IPS-20b (cell line): ENCODE data around the gene ZNF658.
"Not testable (repeated sequence)": the region's sequence is repeated elsewhere in the genome, so short reads cannot be mapped to it uniquely, and the experiment has no call there.

Experiments used
- H3K27ac ChIP-seq: one replicate; pipeline ENCODE4 v1.5.1; 2013; ENCODE audit warnings: low read length
- H3K27me3 ChIP-seq: 2 replicates; pipeline ENCODE4 v1.6.1; 2013; ENCODE audit warnings: mild to moderate bottlenecking, low read length, inconsistent platforms; ENCODE audit not compliant: insufficient read depth
- H3K36me3 ChIP-seq: 2 replicates; pipeline ENCODE4 v1.6.1; 2013; ENCODE audit warnings: low read depth, mild to moderate bottlenecking, inconsistent platforms, low read length, moderate library complexity; ENCODE audit not compliant: insufficient read depth
- H3K4me1 ChIP-seq: 2 replicates; pipeline ENCODE4 v1.6.1; 2013; ENCODE audit warnings: mild to moderate bottlenecking, control low read depth, inconsistent platforms, low read length, moderate library complexity; ENCODE audit not compliant: insufficient read depth
- H3K4me3 ChIP-seq: 2 replicates; pipeline ENCODE4 v1.5.1; 2013; ENCODE audit warnings: mild to moderate bottlenecking, low read length, inconsistent platforms
- H3K9ac ChIP-seq: 2 replicates; pipeline ENCODE4 v1.6.1; 2013; ENCODE audit warnings: low read depth, mild to moderate bottlenecking, inconsistent platforms, low read length, moderate library complexity
- H3K9me3 ChIP-seq: 2 replicates; pipeline ENCODE4 v1.6.1; 2013; ENCODE audit warnings: mild to moderate bottlenecking, low read depth, low read length, inconsistent platforms; ENCODE audit not compliant: insufficient read depth

Gene ZNF658

DNA sequence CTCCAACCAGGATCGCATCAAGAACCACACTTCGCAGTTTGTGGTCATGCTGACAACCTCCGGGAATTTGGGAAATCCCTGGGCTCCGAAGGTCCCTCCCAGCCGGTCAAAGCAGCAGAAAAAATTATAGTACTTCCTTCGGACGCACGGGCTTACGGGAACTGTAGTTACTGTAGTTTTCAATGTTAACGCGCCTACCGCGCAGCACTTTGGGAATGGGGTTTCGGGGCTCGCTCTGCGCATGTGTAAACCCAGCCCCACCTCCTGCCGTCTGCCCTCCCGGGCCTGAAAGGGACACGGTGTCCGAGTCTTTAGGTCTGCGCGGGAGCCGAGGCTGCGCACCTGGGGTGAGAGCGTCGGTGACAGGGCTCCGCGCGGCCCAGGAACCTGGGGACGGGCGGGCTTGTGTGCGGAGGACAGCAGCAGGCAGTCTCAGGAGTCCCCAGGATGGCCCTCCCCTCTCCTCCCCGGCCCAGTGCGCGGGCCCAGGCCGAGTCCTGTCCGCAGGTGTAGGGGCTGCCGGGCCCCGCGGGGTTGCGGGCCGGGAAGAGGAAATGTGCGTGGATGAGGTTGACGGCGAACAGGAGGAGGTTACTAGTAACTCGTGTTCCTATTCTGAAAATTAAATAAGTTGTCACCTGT lies at the start of gene ZNF658:
ZNF658 (plus strand) TSS at position 236 of the 642 bp plus-strand sequence. CDS start 2,837 bp downstream, outside the sequence.
- H3K27me3 ChIP-seq, H3K4me1 ChIP-seq, H3K27ac ChIP-seq, H3K9me3 ChIP-seq, H3K36me3 ChIP-seq: not testable (repeated sequence)
- Histone ChIP-seq H3K4me3 (peak within 1 kb of the TSS; percentile 69), H3K9ac (peak within 1 kb of the TSS; percentile 45; the same call in 1 of the 2 replicates)

DNA sequence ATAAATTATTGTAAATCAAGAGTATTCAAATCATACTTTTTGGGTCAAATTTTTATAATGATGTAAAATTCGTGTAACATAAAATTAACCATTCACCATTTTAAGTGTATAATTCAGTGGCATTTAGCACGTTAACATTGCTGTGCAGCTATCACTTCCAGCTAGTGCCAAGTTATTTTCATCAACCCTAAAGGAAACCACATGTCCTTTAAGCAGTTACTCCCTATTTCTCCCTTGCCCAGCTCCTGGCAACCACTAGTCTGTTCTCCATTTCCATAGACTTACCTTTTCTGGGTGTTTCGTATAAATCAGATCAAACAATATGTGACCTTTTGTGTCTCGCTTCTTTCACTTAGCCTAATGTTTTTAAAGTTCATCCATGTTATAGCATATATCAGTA lies 38.8 kb upstream of the ZNF658 start:
- not testable (repeated sequence) for H3K36me3 ChIP-seq, H3K4me3 ChIP-seq, H3K4me1 ChIP-seq, H3K27ac ChIP-seq, H3K9me3 ChIP-seq, H3K27me3 ChIP-seq, H3K9ac ChIP-seq

GRCh38 chr9:66868660-66869059 lies 31.9 kb upstream of the ZNF658 start:
- H3K4me3 ChIP-seq, H3K27me3 ChIP-seq, H3K9ac ChIP-seq, H3K9me3 ChIP-seq, H3K27ac ChIP-seq, H3K4me1 ChIP-seq, H3K36me3 ChIP-seq: not testable (repeated sequence)

DNA sequence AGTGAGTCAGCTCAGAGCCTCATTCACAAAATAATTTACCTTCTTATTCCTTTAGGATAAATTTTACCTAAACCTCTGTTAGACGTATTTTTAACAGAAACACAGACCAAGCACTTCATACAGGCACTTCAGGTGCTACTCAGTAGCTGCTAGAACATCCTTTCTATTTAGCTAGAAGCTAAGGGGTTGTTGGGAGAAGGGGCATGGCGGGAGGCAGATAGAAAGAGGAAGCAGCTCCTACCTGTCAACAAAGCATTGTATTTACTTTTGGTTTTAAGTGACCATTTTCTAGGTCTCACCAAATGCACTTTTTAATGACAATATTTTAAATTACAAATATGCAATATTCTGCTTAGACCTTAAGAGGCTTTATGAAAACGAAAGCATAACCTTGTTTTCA lies 19.9 kb upstream of the ZNF658 start:
- H3K27ac ChIP-seq, H3K4me1 ChIP-seq, H3K36me3 ChIP-seq, H3K9me3 ChIP-seq, H3K27me3 ChIP-seq, H3K4me3 ChIP-seq, H3K9ac ChIP-seq: not testable (repeated sequence)

DNA sequence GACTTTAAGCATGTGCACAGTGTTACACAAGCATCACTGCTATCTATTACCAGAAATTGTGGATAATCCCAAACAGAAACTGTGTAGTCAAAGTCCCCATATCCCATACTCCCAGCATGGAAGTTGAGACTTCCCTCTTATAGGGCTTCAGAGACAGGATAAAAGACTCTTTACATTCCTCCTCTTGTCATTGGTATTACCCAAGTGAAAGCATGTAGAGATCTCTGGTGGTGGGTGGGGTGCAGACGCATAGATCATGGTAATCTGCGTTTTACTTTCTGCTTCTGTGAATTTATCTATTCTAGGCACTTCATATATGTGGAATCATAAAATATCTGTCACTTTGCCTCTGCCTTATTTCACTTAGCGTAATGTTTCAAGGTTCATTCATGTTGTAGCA lies 18.7 kb upstream of the ZNF658 start:
- not testable (repeated sequence) for H3K9ac ChIP-seq, H3K4me3 ChIP-seq, H3K36me3 ChIP-seq, H3K4me1 ChIP-seq, H3K27me3 ChIP-seq, H3K9me3 ChIP-seq, H3K27ac ChIP-seq

- not testable (repeated sequence) for H3K36me3 ChIP-seq, H3K4me1 ChIP-seq, H3K27me3 ChIP-seq, H3K9ac ChIP-seq, H3K4me3 ChIP-seq, H3K27ac ChIP-seq, H3K9me3 ChIP-seq
Measured at GRCh38 chr9:66890334-66890733, 10.2 kb upstream of the ZNF658 start.

- H3K27ac ChIP-seq, H3K27me3 ChIP-seq, H3K36me3 ChIP-seq, H3K4me1 ChIP-seq, H3K9me3 ChIP-seq: not testable (repeated sequence)
- H3K9ac ChIP-seq = peak overlapping the region; percentile 45; the same call in 1 of the 2 replicates
- H3K4me3 ChIP-seq = peak overlapping the region; percentile 69
Measured at GRCh38 chr9:66901141-66901540, 616 bp downstream of the ZNF658 start.

DNA sequence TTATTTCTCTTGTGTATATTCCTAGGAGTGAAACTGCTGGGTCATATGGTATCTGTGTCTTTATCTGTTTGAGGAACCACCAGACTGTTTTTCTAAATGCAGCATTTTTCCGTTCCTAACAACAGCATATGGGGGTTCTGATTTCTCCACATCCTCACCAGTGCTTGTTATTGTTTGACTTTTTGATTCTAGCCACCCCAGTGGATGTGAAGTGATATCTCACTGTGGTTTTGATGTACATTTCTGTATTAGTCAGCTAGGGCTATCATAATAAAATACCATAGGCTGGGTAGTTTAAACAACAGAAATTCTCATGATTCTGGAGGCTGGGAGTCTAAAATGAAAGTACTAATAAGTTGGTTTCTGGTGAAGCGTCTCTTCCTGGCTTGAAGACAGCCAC lies 9.0 kb downstream of the ZNF658 start:
- H3K9me3 ChIP-seq, H3K4me3 ChIP-seq, H3K27me3 ChIP-seq, H3K9ac ChIP-seq, H3K36me3 ChIP-seq, H3K27ac ChIP-seq, H3K4me1 ChIP-seq: not testable (repeated sequence)

- not testable (repeated sequence) for H3K27me3 ChIP-seq, H3K9ac ChIP-seq, H3K36me3 ChIP-seq, H3K9me3 ChIP-seq, H3K27ac ChIP-seq, H3K4me1 ChIP-seq, H3K4me3 ChIP-seq
Measured at GRCh38 chr9:66920072-66920471, 19.5 kb downstream of the ZNF658 start.

GRCh38 chr9:66936194-66936870 lies 35.8 kb downstream of the ZNF658 start:
- not testable (repeated sequence) for H3K9me3 ChIP-seq, H3K27ac ChIP-seq, H3K9ac ChIP-seq, H3K27me3 ChIP-seq, H3K4me1 ChIP-seq, H3K36me3 ChIP-seq, H3K4me3 ChIP-seq

GRCh38 chr9:66937662-66938061 lies 37.1 kb downstream of the ZNF658 start:
- H3K9ac ChIP-seq, H3K4me3 ChIP-seq, H3K9me3 ChIP-seq, H3K36me3 ChIP-seq, H3K27me3 ChIP-seq, H3K4me1 ChIP-seq, H3K27ac ChIP-seq: not testable (repeated sequence)

DNA sequence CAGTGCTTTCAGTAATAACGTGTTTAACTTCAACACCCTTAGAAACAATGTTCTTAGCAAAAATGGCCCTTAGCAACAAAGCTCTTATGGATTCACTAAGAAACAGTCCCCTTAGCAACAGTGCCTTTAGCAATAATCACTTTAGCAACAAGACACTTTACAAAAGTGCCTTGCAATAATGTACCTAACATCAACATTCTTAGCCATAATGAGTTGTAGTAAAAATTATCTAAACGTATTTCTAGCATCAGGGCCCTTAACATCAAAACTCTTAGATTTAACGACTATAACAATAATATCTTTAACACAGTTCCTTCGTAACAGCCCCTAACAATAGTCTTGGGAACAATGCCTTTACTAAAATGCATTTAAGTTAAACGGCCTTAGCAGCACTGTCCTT lies 37.8 kb downstream of the ZNF658 start:
- H3K36me3 ChIP-seq, H3K9me3 ChIP-seq, H3K4me1 ChIP-seq: not testable (repeated sequence)

More for the DNA sequence above, 37.8 kb downstream of the ZNF658 start:
- H3K27ac ChIP-seq, H3K27me3 ChIP-seq, H3K9ac ChIP-seq, H3K4me3 ChIP-seq: not testable (repeated sequence)
